Raji (cell line): ENCODE measurements around the gene PLA2G6.

Source experiments
- POLR2A ChIP-seq: IDR thresholded peaks from 2 replicates; pipeline ENCODE4 v1.6.1; 2011; ENCODE audit warnings: low read depth, low read length, control low read depth; ENCODE audit not compliant: insufficient read depth

PLA2G6 gene

GRCh38 chr22:38137876-38138687 lies 43.5 kb downstream of the PLA2G6 start:
- TF ChIP-seq POLR2A = no peak

GRCh38 chr22:38136607-38137006 lies 45.0 kb downstream of the PLA2G6 start:
- no peak for TF ChIP-seq POLR2A

GRCh38 chr22:38135133-38135706 lies 46.4 kb downstream of the PLA2G6 start:
- TF ChIP-seq POLR2A = no peak

GRCh38 chr22:38133331-38133730 lies 48.3 kb downstream of the PLA2G6 start:
- no peak for TF ChIP-seq POLR2A

GRCh38 chr22:38132794-38133193 lies 48.8 kb downstream of the PLA2G6 start:
- no peak for TF ChIP-seq POLR2A

- TF ChIP-seq POLR2A = no peak
Observed at GRCh38 chr22:38132136-38132535, 49.5 kb downstream of the PLA2G6 start.

GRCh38 chr22:38131399-38131798 lies 50.2 kb downstream of the PLA2G6 start:
- no peak for TF ChIP-seq POLR2A

- TF ChIP-seq POLR2A = no peak
Observed at GRCh38 chr22:38129856-38130255, 51.8 kb downstream of the PLA2G6 start.

- no peak for TF ChIP-seq POLR2A
Observed at GRCh38 chr22:38129021-38129420, 52.6 kb downstream of the PLA2G6 start.

- no peak for TF ChIP-seq POLR2A
Observed at GRCh38 chr22:38127869-38128268, 53.8 kb downstream of the PLA2G6 start.

- TF ChIP-seq POLR2A = no peak
Observed at GRCh38 chr22:38126928-38127668, 54.5 kb downstream of the PLA2G6 start.

- TF ChIP-seq POLR2A = no peak
Observed at GRCh38 chr22:38125751-38126201, 55.9 kb downstream of the PLA2G6 start.

- no peak for TF ChIP-seq POLR2A
Observed at GRCh38 chr22:38125038-38125610, 56.5 kb downstream of the PLA2G6 start.

- no peak for TF ChIP-seq POLR2A
Observed at GRCh38 chr22:38124236-38124974, 57.2 kb downstream of the PLA2G6 start.

- no peak for TF ChIP-seq POLR2A
Observed at GRCh38 chr22:38122616-38123015, 59.0 kb downstream of the PLA2G6 start.
